ENCODE results near the gene RPS27L.
"Not testable (repeated sequence)": the region's sequence is repeated elsewhere in the genome, so short reads cannot be mapped to it uniquely, and the experiment has no call there.

The RPS27L gene

GRCh38 chr15:63140936-63141335 is 16.3 kb downstream of the RPS27L start:
- no peak for DNase-seq (ENCODE audit: low spot score)

GRCh38 chr15:63136742-63137141 is 20.5 kb downstream of the RPS27L start:
- DNase-seq (ENCODE audit: low spot score): no peak

GRCh38 chr15:63135804-63136203 is 21.5 kb downstream of the RPS27L start:
- peak; percentile 94 for DNase-seq (ENCODE audit: low spot score)

GRCh38 chr15:63135281-63135680 is 22.0 kb downstream of the RPS27L start:
- no peak for DNase-seq (ENCODE audit: low spot score)

GRCh38 chr15:63134245-63134985 is 22.9 kb downstream of the RPS27L start:
- no peak for DNase-seq (ENCODE audit: low spot score)

- DNase-seq (ENCODE audit: low spot score): no peak
These were observed 23.5 kb downstream of the RPS27L start for GRCh38 chr15:63133786-63134185.

GRCh38 chr15:63126726-63127125 is 30.6 kb downstream of the RPS27L start:
- no peak for DNase-seq (ENCODE audit: low spot score)

- no peak for DNase-seq (ENCODE audit: low spot score)
These were observed 32.8 kb downstream of the RPS27L start for GRCh38 chr15:63124506-63124905.

GRCh38 chr15:63122002-63122875 is 35.0 kb downstream of the RPS27L start:
- DNase-seq (ENCODE audit: low spot score): peak; percentile 55

- peak; percentile 76 for DNase-seq (ENCODE audit: low spot score)
These were observed 35.8 kb downstream of the RPS27L start, which contains the start of gene LACTB for GRCh38 chr15:63121382-63122001. Gene LACTB, plus strand, starts transcription at chr15:63121861. Its CDS starts 11 bp downstream, at chr15:63121872.

- DNase-seq (ENCODE audit: low spot score): no peak
These were observed 38.4 kb downstream of the RPS27L start for GRCh38 chr15:63118854-63119253.

GRCh38 chr15:63114465-63114864 is 42.8 kb downstream of the RPS27L start:
- no peak for DNase-seq (ENCODE audit: low spot score)

- DNase-seq (ENCODE audit: low spot score): no peak
These were observed 44.4 kb downstream of the RPS27L start for GRCh38 chr15:63112871-63113270.

- no peak for DNase-seq (ENCODE audit: low spot score)
These were observed 45.8 kb downstream of the RPS27L start for GRCh38 chr15:63111481-63111880.

GRCh38 chr15:63110428-63111026 is 46.8 kb downstream of the RPS27L start:
- DNase-seq (ENCODE audit: low spot score): no peak

- DNase-seq (ENCODE audit: low spot score): no peak
These were observed 47.4 kb downstream of the RPS27L start for GRCh38 chr15:63109920-63110319.

- DNase-seq (ENCODE audit: low spot score): no peak
These were observed 47.8 kb downstream of the RPS27L start for GRCh38 chr15:63109498-63109897.

GRCh38 chr15:63107895-63108546 is 49.3 kb downstream of the RPS27L start:
- DNase-seq (ENCODE audit: low spot score): no peak

GRCh38 chr15:63105354-63105753 is 51.9 kb downstream of the RPS27L start:
- not testable (repeated sequence) for DNase-seq (ENCODE audit: low spot score)

- no peak for DNase-seq (ENCODE audit: low spot score)
These were observed 52.5 kb downstream of the RPS27L start for GRCh38 chr15:63104727-63105126.

GRCh38 chr15:63103416-63103815 is 53.9 kb downstream of the RPS27L start:
- DNase-seq (ENCODE audit: low spot score): no peak

GRCh38 chr15:63099581-63099980 is 57.7 kb downstream of the RPS27L start:
- not testable (repeated sequence) for DNase-seq (ENCODE audit: low spot score)

Data from kidney capillary endothelial cell (primary cell).